Measurements from ENCODE around the gene DPP6. TPM values are rescaled to one million over a fixed set of nuclear protein-coding genes. Genes with fewer than 3 reads are reported as not detected.

DPP6 gene
- total and polyA plus RNA-seq, 2 donors (not counting 1 experiment from before 2014, with no cell fraction given), result not detected

- H3K4me3 ChIP-seq (ENCODE audit: control extremely low read depth in 1 of 5, extremely low read depth in 1 of 5, insufficient read depth in 1 of 5, low read depth in 2 of 5, low read length in 4 of 5), result no peak overlapping the region
- ATAC-seq (ENCODE audit: low read depth), result no peak
- intact Hi-C loops (cut with micrococcal nuclease), result no loop called here
- TF ChIP-seq EZH2 (IDR thresholded peaks at IDR 0.05; ENCODE audit: borderline replicate concordance, insufficient read depth, low read depth, low read length, poor library complexity, severe bottlenecking) (no peak), CTCF (IDR thresholded peaks at IDR 0.05) (no peak)
- DNase-seq, result no peak
- no peak overlapping the region for H3K27ac ChIP-seq (ENCODE audit: low read length in 2 of 2)
- Mint-ChIP-seq H3K27ac (no peak overlapping the region), H3K4me1 (no peaks in the 10 kb centered on the region), H3K27me3 (no peaks in the 10 kb centered on the region), H3K4me3 (no peak overlapping the region), H3K9me3 (ENCODE audit: insufficient read depth) (peaks cover 8% of the 10 kb centered on the region)
- H3K36me3 ChIP-seq (replicated peaks in 1 of 2; ENCODE audit: control extremely low read depth in 1 of 2, control insufficient read depth in 1 of 2, extremely low read depth in 1 of 2, insufficient read depth in 2 of 2, low read length in 1 of 2), result no peaks in the 10 kb centered on the region
- no peak overlapping the region for H2AFZ ChIP-seq (ENCODE audit: insufficient read depth, low read depth, low read length, poor library complexity, severe bottlenecking)
- no peaks in the 10 kb centered on the region for H4K20me1 ChIP-seq (ENCODE audit: control insufficient read depth, insufficient read depth, low read length, poor library complexity, severe bottlenecking)
- no peaks in the 10 kb centered on the region for H3K4me1 ChIP-seq (ENCODE audit: control insufficient read depth in 2 of 2, insufficient read depth in 2 of 2, low read length in 2 of 2)
- ChIA-PET CTCF (no interaction called here), POLR2A (no interaction called here)
- no peak overlapping the region for H3K4me2 ChIP-seq (replicated peaks; ENCODE audit: low read depth, low read length, poor library complexity, severe bottlenecking)
- 81% methylated on average over 9 of the region's 10 CpGs for WGBS (ENCODE audit: insufficient coverage)
- peaks cover 0 to 22% (median 0%) of the 10 kb centered on the region in 3 donors for H3K9me3 ChIP-seq (ENCODE audit: control extremely low read depth in 1 of 3, control insufficient read depth in 2 of 3, insufficient read depth in 1 of 3, low read length in 2 of 3)
- no peaks in the 10 kb centered on the region for H3K27me3 ChIP-seq (replicated peaks in 1 of 4; ENCODE audit: control extremely low read depth in 1 of 4, control insufficient read depth in 3 of 4, insufficient read depth in 4 of 4, low read length in 3 of 4)
- no peaks in the 10 kb centered on the region for H3K79me2 ChIP-seq (ENCODE audit: control insufficient read depth, insufficient read depth, low read length)
- H3K9ac ChIP-seq (ENCODE audit: low read length), result no peak overlapping the region
These were observed 529.2 kb downstream of the DPP6 start for GRCh38 chr7:154581251-154581890.

GRCh38 chr7:154583454-154583853 is 531.3 kb downstream of the DPP6 start:
- no peak overlapping the region for H3K4me2 ChIP-seq (replicated peaks; ENCODE audit: low read depth, low read length, poor library complexity, severe bottlenecking)
- no peaks in the 10 kb centered on the region for H3K79me2 ChIP-seq (ENCODE audit: control insufficient read depth, insufficient read depth, low read length)
- DNase-seq (no peak), ATAC-seq (ENCODE audit: low read depth) (no peak)
- ChIA-PET CTCF (no interaction called here), POLR2A (no interaction called here)
- no peak overlapping the region for H3K27ac Mint-ChIP-seq
- TF ChIP-seq EZH2 (IDR thresholded peaks at IDR 0.05; ENCODE audit: borderline replicate concordance, insufficient read depth, low read depth, low read length, poor library complexity, severe bottlenecking) (no peak), CTCF (IDR thresholded peaks at IDR 0.05) (no peak)
- peaks cover 0 to 25% (median 0%) of the 10 kb centered on the region in 3 donors for H3K9me3 ChIP-seq (ENCODE audit: control extremely low read depth in 1 of 3, control insufficient read depth in 2 of 3, insufficient read depth in 1 of 3, low read length in 2 of 3)
- H3K9ac ChIP-seq (ENCODE audit: low read length), result no peak overlapping the region
- H3K27ac ChIP-seq (ENCODE audit: low read length in 2 of 2), result no peak overlapping the region
- H3K4me1 Mint-ChIP-seq, result no peaks in the 10 kb centered on the region
- H3K27me3 Mint-ChIP-seq, result no peaks in the 10 kb centered on the region
- H3K4me3 ChIP-seq (ENCODE audit: control extremely low read depth in 1 of 5, extremely low read depth in 1 of 5, insufficient read depth in 1 of 5, low read depth in 2 of 5, low read length in 4 of 5), result no peak overlapping the region
- H3K9me3 Mint-ChIP-seq (ENCODE audit: insufficient read depth), result peaks cover 8% of the 10 kb centered on the region
- no peaks in the 10 kb centered on the region for H3K4me1 ChIP-seq (ENCODE audit: control insufficient read depth in 2 of 2, insufficient read depth in 2 of 2, low read length in 2 of 2)
- no peak overlapping the region for H2AFZ ChIP-seq (ENCODE audit: insufficient read depth, low read depth, low read length, poor library complexity, severe bottlenecking)
- no peaks in the 10 kb centered on the region for H4K20me1 ChIP-seq (ENCODE audit: control insufficient read depth, insufficient read depth, low read length, poor library complexity, severe bottlenecking)
- intact Hi-C loops (cut with micrococcal nuclease), result no loop called here
- no peaks in the 10 kb centered on the region for H3K36me3 ChIP-seq (replicated peaks in 1 of 2; ENCODE audit: control extremely low read depth in 1 of 2, control insufficient read depth in 1 of 2, extremely low read depth in 1 of 2, insufficient read depth in 2 of 2, low read length in 1 of 2)
- no peaks in the 10 kb centered on the region for H3K27me3 ChIP-seq (replicated peaks in 1 of 4; ENCODE audit: control extremely low read depth in 1 of 4, control insufficient read depth in 3 of 4, insufficient read depth in 4 of 4, low read length in 3 of 4)
- 95% methylated on average over 15 of the region's 15 CpGs for WGBS (ENCODE audit: insufficient coverage)
- H3K4me3 Mint-ChIP-seq, result no peak overlapping the region

Measured in B cell (primary cell).